H1 (cell line): ENCODE results near the gene IMPG2. TPM values are rescaled to one million over a fixed set of nuclear protein-coding genes. Genes with fewer than 3 reads are reported as not detected.

Experiments used
- CTCF ChIA-PET: fragments of 300-600 bp; sonication (Branson Sonifier 250); formaldehyde crosslinking; loops from one replicate; lab custom pipeline; 2021; ENCODE audit not compliant: partially characterized antibody; lab: Charles Lee
- POLR2A ChIA-PET: fragments of 300-600 bp; sonication (Branson Sonifier 250); formaldehyde crosslinking; loops from one replicate; lab custom pipeline; 2021; ENCODE audit warnings: inconsistent platforms; ENCODE audit not compliant: partially characterized antibody; lab: Charles Lee
- DNase-seq, 2 experiments: peaks; one replicate each; pipeline versions ENCODE4 v3.0.0 to v3.0.0-alpha.2; 2010 to 2022; ENCODE audit warnings: low spot score in 2 of 2, low read depth in 1 of 2, mixed read lengths in 1 of 2
- FAIRE-seq: peaks from 2 replicates; lab custom pipeline; 2011; peaks lifted over from hg19 to GRCh38; lab: Jason Lieb, UNC
- H2AFZ ChIP-seq: 2 replicates; pipeline ENCODE4 v1.8.1; 2012; ENCODE audit warnings: low read length, inconsistent platforms
- H2AK5ac ChIP-seq: 2 replicates; pipeline ENCODE4 v1.6.1; 2013; ENCODE audit warnings: low read depth, low read length
- H2BK120ac ChIP-seq: replicated peaks from 2 replicates; pipeline ENCODE3; 2013; ENCODE audit warnings: low read depth, low read length, inconsistent platforms
- H2BK12ac ChIP-seq: 2 replicates; pipeline ENCODE4 v1.6.1; 2013; ENCODE audit warnings: low read depth, low read length
- H2BK15ac ChIP-seq: 2 replicates; pipeline ENCODE4 v1.6.1; 2013; ENCODE audit warnings: low read length
- H2BK20ac ChIP-seq: 2 replicates; pipeline ENCODE4 v1.6.1; 2013; ENCODE audit warnings: low read length
- H2BK5ac ChIP-seq: 2 replicates; pipeline ENCODE4 v1.6.1; 2013; ENCODE audit warnings: low read depth, low read length
- H3K14ac ChIP-seq: 2 replicates; pipeline ENCODE4 v1.6.1; 2013; ENCODE audit warnings: inconsistent platforms; ENCODE audit not compliant: insufficient read length
- H3K18ac ChIP-seq: 2 replicates; pipeline ENCODE4 v1.6.1; 2013; ENCODE audit warnings: low read length; ENCODE audit errors: extremely low read depth
- H3K23ac ChIP-seq: 2 replicates; pipeline ENCODE4 v1.6.1; 2013; ENCODE audit warnings: inconsistent platforms; ENCODE audit not compliant: insufficient read length
- H3K23me2 ChIP-seq: 2 replicates; pipeline ENCODE4 v1.6.1; 2013; ENCODE audit warnings: low read depth, low read length
- H3K27ac ChIP-seq: 2 replicates; pipeline ENCODE4 v1.6.1; 2011; ENCODE audit warnings: low read depth, low read length, inconsistent platforms
- H3K27me3 ChIP-seq, 4 experiments: replicated peaks in 1 of 4; 1 replicate in 1 of 4; 2 replicates in 3 of 4; pipeline versions ENCODE4 v1.6.1 to v1.8.1; 2011 to 2013; ENCODE audit warnings: low read length in 3 of 4, mild to moderate bottlenecking in 3 of 4, inconsistent platforms in 2 of 4, mixed read lengths in 2 of 4, moderate library complexity in 1 of 4; ENCODE audit not compliant: control insufficient read depth in 3 of 4, insufficient read depth in 3 of 4; ENCODE audit errors: extremely low read depth in 1 of 4
- H3K36me3 ChIP-seq, 4 experiments: 2 replicates each; pipeline versions ENCODE4 v1.6.1 to v1.8.1; 2011 to 2013; ENCODE audit warnings: mild to moderate bottlenecking in 4 of 4, low read length in 3 of 4, moderate library complexity in 2 of 4, control low read depth in 1 of 4, inconsistent platforms in 1 of 4; ENCODE audit not compliant: insufficient read depth in 4 of 4, control insufficient read depth in 2 of 4
- H3K4ac ChIP-seq: replicated peaks from 2 replicates; pipeline ENCODE3; 2013; ENCODE audit warnings: low read length, low read depth, mixed read lengths, inconsistent platforms; ENCODE audit not compliant: insufficient read length
- H3K4me1 ChIP-seq, 4 experiments: replicated peaks in 1 of 4; 1 replicate in 1 of 4; 2 replicates in 3 of 4; pipeline versions ENCODE4 v1.6.1 to v1.8.1; 2011 to 2013; ENCODE audit warnings: low read length in 3 of 4, inconsistent platforms in 2 of 4, mixed read lengths in 1 of 4; ENCODE audit not compliant: insufficient read depth in 4 of 4, control insufficient read depth in 3 of 4
- H3K4me2 ChIP-seq, 2 experiments: 2 replicates each; pipeline versions ENCODE4 v1.6.1 to v1.8.1; 2011 to 2013; ENCODE audit warnings: low read depth in 2 of 2, low read length in 2 of 2, control low read depth in 1 of 2, inconsistent platforms in 1 of 2, mild to moderate bottlenecking in 1 of 2; ENCODE audit not compliant: insufficient read depth in 1 of 2
- H3K4me3 ChIP-seq, 4 experiments: fragments of 200-600, 300-600 bp in 1 of 4; sonication (generic), shearing (Covaris generic), sonication (Bioruptor Twin) in 1 of 4; 2 replicates each; pipeline versions ENCODE4 v1.5.1 to v1.8.1; 2011 to 2016; ENCODE audit warnings: low read length in 4 of 4, low read depth in 3 of 4, control low read depth in 2 of 4, inconsistent platforms in 2 of 4, mild to moderate bottlenecking in 2 of 4, mixed read lengths in 1 of 4, moderate library complexity in 1 of 4; ENCODE audit not compliant: insufficient read depth in 2 of 4; ENCODE audit errors: extremely low read depth in 1 of 4
- H3K56ac ChIP-seq: replicated peaks from 2 replicates; pipeline ENCODE3; 2013; ENCODE audit warnings: low read depth, mild to moderate bottlenecking, mixed read lengths, low read length, inconsistent platforms; ENCODE audit not compliant: insufficient read length
- H3K79me1 ChIP-seq: 2 replicates; pipeline ENCODE4 v1.6.1; 2013; ENCODE audit warnings: low read depth, low read length, control low read depth
- H3K79me2 ChIP-seq, 2 experiments: 2 replicates each; pipeline versions ENCODE4 v1.6.1 to v1.8.1; 2012 to 2013; ENCODE audit warnings: low read length in 2 of 2, mild to moderate bottlenecking in 2 of 2, inconsistent platforms in 1 of 2; ENCODE audit not compliant: insufficient read depth in 2 of 2, control insufficient read depth in 1 of 2
- H3K9ac ChIP-seq, 4 experiments: replicated peaks in 1 of 4; 1 replicate in 1 of 4; 2 replicates in 3 of 4; pipeline versions ENCODE4 v1.6.1 to v1.8.1; 2011 to 2013; ENCODE audit warnings: low read depth in 3 of 4, low read length in 3 of 4, control low read depth in 2 of 4, mild to moderate bottlenecking in 2 of 4, moderate library complexity in 2 of 4, inconsistent platforms in 1 of 4; ENCODE audit errors: extremely low read depth in 1 of 4
- H3K9me3 ChIP-seq, 2 experiments: 2 replicates each; pipeline versions ENCODE4 v1.6.1 to v1.8.1; 2012 to 2013; ENCODE audit warnings: mild to moderate bottlenecking in 2 of 2, moderate library complexity in 2 of 2, control low read depth in 1 of 2, inconsistent platforms in 1 of 2, low read depth in 1 of 2, low read length in 1 of 2, mixed read lengths in 1 of 2; ENCODE audit not compliant: insufficient read depth in 2 of 2
- H4K20me1 ChIP-seq, 2 experiments: replicated peaks in 1 of 2; 2 replicates each; pipeline versions ENCODE3 to v1.8.1; 2011 to 2013; ENCODE audit warnings: inconsistent platforms in 2 of 2, low read length in 2 of 2, mild to moderate bottlenecking in 1 of 2; ENCODE audit not compliant: insufficient read depth in 2 of 2, control insufficient read depth in 1 of 2
- H4K5ac ChIP-seq: 2 replicates; pipeline ENCODE4 v1.6.1; 2013; ENCODE audit warnings: low read length, low read depth, mixed read lengths, inconsistent platforms; ENCODE audit not compliant: insufficient read length
- H4K8ac ChIP-seq: 2 replicates; pipeline ENCODE4 v1.8.0; 2013; ENCODE audit warnings: mild to moderate bottlenecking, moderate library complexity, low read length, inconsistent platforms; ENCODE audit not compliant: insufficient read depth; ENCODE audit errors: extremely low read depth
- H4K91ac ChIP-seq: replicated peaks from 2 replicates; pipeline ENCODE3; 2013; ENCODE audit warnings: low read length, mixed read lengths, inconsistent platforms; ENCODE audit not compliant: insufficient read length
- CEBPB ChIP-seq: IDR thresholded peaks from 2 replicates; pipeline ENCODE4 v1.6.1; 2012; ENCODE audit warnings: low read depth, low read length
- CHD2 ChIP-seq: IDR thresholded peaks from 2 replicates; pipeline ENCODE4 v1.6.1; 2012; ENCODE audit warnings: low read length, improper control_type of control experiment
- CTCF ChIP-seq, 3 experiments: IDR thresholded peaks; 1 replicate in 2 of 3; 2 replicates in 1 of 3; pipeline versions ENCODE4 v1.5.1 to v1.6.1; 2011; ENCODE audit warnings: low read length in 3 of 3, mild to moderate bottlenecking in 3 of 3, inconsistent platforms in 2 of 3, low read depth in 1 of 3, moderate library complexity in 1 of 3; ENCODE audit not compliant: insufficient read depth in 1 of 3; ENCODE audit errors: control extremely low read depth in 1 of 3
- E2F6 ChIP-seq: IDR thresholded peaks from 2 replicates; pipeline ENCODE4 v1.6.1; 2012; ENCODE audit warnings: inconsistent platforms
- EGR1 ChIP-seq: IDR thresholded peaks from 2 replicates; pipeline ENCODE4 v1.6.1; 2011; ENCODE audit warnings: low read depth, low read length, borderline replicate concordance
- PHF8 ChIP-seq: fragments of 200-600 bp; sonication (generic); conservative IDR thresholded peaks from 2 replicates; pipeline ENCODE4 v1.7.1; 2012; ENCODE audit warnings: low read depth, mild to moderate bottlenecking, inconsistent platforms, low read length, moderate library complexity
- POLR2AphosphoS5 ChIP-seq: IDR thresholded peaks from 2 replicates; pipeline ENCODE4 v1.6.1; 2011; ENCODE audit warnings: low read depth, low read length
- RNF2 ChIP-seq: fragments of 200-900, 300-1000 bp; sonication (generic); IDR thresholded peaks from 2 replicates; pipeline ENCODE4 v1.7.1; 2016; ENCODE audit warnings: borderline replicate concordance, low read depth, mild to moderate bottlenecking, antibody characterized with exemption, low read length; ENCODE audit not compliant: poor library complexity, severe bottlenecking; ENCODE audit errors: missing control alignments
- SIRT6 ChIP-seq: IDR thresholded peaks from one replicate; pipeline ENCODE4 v1.7.1; 2012; ENCODE audit warnings: low read length, inconsistent platforms
- TAF1 ChIP-seq: IDR thresholded peaks from 2 replicates; pipeline ENCODE4 v1.6.1; 2011; ENCODE audit warnings: mild to moderate bottlenecking, low read depth, low read length
- ZNF274 ChIP-seq: IDR thresholded peaks from 2 replicates; pipeline ENCODE4 v1.7.0; 2012; ENCODE audit warnings: low read length, borderline replicate concordance; ENCODE audit errors: extremely low read depth
- WGBS, 2 experiments: shearing (Covaris generic) in 1 of 2; methylation state at CpG; one replicate each; pipeline versions ENCODE4 v1.1.6 to v1.1.7; 2013 to 2015; ENCODE audit warnings: low lambda C conversion rate in 2 of 2, mixed read lengths in 2 of 2, inconsistent platforms in 1 of 2, low coverage in 1 of 2, missing lambda C conversion rate in 1 of 2; ENCODE audit not compliant: insufficient replicate concordance in 2 of 2, insufficient coverage in 1 of 2, insufficient read length in 1 of 2; ENCODE audit errors: extremely low coverage in 1 of 2, missing lambda C conversion rate in 1 of 2; 5-methylcytosine and 5-hydroxymethylcytosine counted together
- polyA plus RNA-seq, 7 experiments: library from polyadenylated mRNA; depleted of rRNA in 3 of 7; stranded (reverse) in 5 of 7; unstranded in 2 of 7; fragments of >200 nt in 5 of 7; fragments of 200-250 nt in 2 of 7; gene quantifications; 1 replicate in 5 of 7; 2 replicates in 1 of 7; 4 replicates in 1 of 7; pipeline versions ENCODE4 v1.2.1 to v1.2.3, GENCODE V29; 2011 to 2013; ENCODE audit warnings: missing spikeins in 2 of 7, mixed read lengths in 2 of 7
- total RNA-seq: library from RNA; stranded (reverse); fragmentation: NEBNext Ultra II Directional; extraction: Animal tissue kit (Norgen Biotek cat#: 25700); gene quantifications from 2 replicates; pipeline ENCODE4 v1.2.1, GENCODE V29; 2021

The IMPG2 gene
- total and polyA plus RNA-seq, 2 of the 8 experiments (the other 6 are each of a cell fraction or from before 2014, with no cell fraction given): 0.03 to 0.06 TPM

- DNase-seq: no peak
- no peak overlapping the region for H3K4me3 ChIP-seq
- H4K8ac ChIP-seq: no peak overlapping the region
- H4K91ac ChIP-seq: no peak overlapping the region
- no peak overlapping the region for H3K27ac ChIP-seq
- ChIA-PET POLR2A (no interaction called here), CTCF (interaction anchor here (0.5 to 1.3 kb wide), 2 partner anchors 52 to 80 kb away, joined by 3 read pairs; no protein-coding TSS in a partner anchor)
- no peak overlapping the region for H2BK15ac ChIP-seq
- no peak overlapping the region for H2BK5ac ChIP-seq
- H3K9me3 ChIP-seq: no peaks in the 10 kb centered on the region
- 70% methylated on average over 2 of the region's 2 CpGs; no CpG with 5 or more reads in 1 of the 2 experiments for WGBS, 2 experiments
- no peaks in the 10 kb centered on the region for H3K79me2 ChIP-seq
- H3K14ac ChIP-seq: no peak overlapping the region
- no peak overlapping the region for H2BK12ac ChIP-seq
- no peaks in the 10 kb centered on the region for H4K20me1 ChIP-seq
- H3K79me1 ChIP-seq: no peaks in the 10 kb centered on the region
- H2BK20ac ChIP-seq: no peak overlapping the region
- no peak for FAIRE-seq
- no peaks in the 10 kb centered on the region for H3K27me3 ChIP-seq
- H2BK120ac ChIP-seq: no peak overlapping the region
- H4K5ac ChIP-seq: no peak overlapping the region
- no peaks in the 10 kb centered on the region for H3K23me2 ChIP-seq
- no peak overlapping the region for H3K56ac ChIP-seq
- no peaks in the 10 kb centered on the region; a peak in 1 of 8 replicates for H3K36me3 ChIP-seq
- peaks cover 0 to 6% (median 4%) of the 10 kb centered on the region in 4 experiments; a peak in 4 of 7 replicates for H3K4me1 ChIP-seq
- H3K9ac ChIP-seq: no peak overlapping the region
- H3K18ac ChIP-seq: no peak overlapping the region
- no peak overlapping the region for H3K23ac ChIP-seq
- no peak overlapping the region for H2AFZ ChIP-seq
- H2AK5ac ChIP-seq: no peak overlapping the region; the same call in 1 of the 2 replicates
- no peak overlapping the region for H3K4ac ChIP-seq
- H3K4me2 ChIP-seq: no peak overlapping the region
- TF ChIP-seq CEBPB (no peak), ZNF274 (no peak), POLR2AphosphoS5 (no peak), RNF2 (no peak), PHF8 (no peak), TAF1 (no peak), E2F6 (no peak), CTCF (IDR thresholded peaks at IDR 0.05; ENCODE audit: control extremely low read depth in 1 of 3, insufficient read depth in 1 of 3, low read depth in 1 of 3, low read length in 3 of 3) (no peak), CHD2 (no peak), EGR1 (no peak), SIRT6 (no peak)
Measured at GRCh38 chr3:101248736-101249135, 71.6 kb downstream of the IMPG2 start.
